ENCODE measurements around the gene OPN4.

Gene OPN4

GRCh38 chr10:86662186-86663045 is 8.1 kb downstream of the OPN4 start:
- DNase-seq (ENCODE audit: low spot score) = no peak

- no peak for DNase-seq (ENCODE audit: low spot score)
Observed at GRCh38 chr10:86663046-86663345, 8.6 kb downstream of the OPN4 start.

- no peak for DNase-seq (ENCODE audit: low spot score)
Observed at GRCh38 chr10:86663576-86664339, 9.4 kb downstream of the OPN4 start.

- DNase-seq (ENCODE audit: low spot score) = no peak
Observed at GRCh38 chr10:86664341-86665217, 10.2 kb downstream of the OPN4 start.

- no peak for DNase-seq (ENCODE audit: low spot score)
Observed at GRCh38 chr10:86665218-86665607, 10.9 kb downstream of the OPN4 start.

GRCh38 chr10:86665868-86666267 is 11.5 kb downstream of the OPN4 start:
- DNase-seq (ENCODE audit: low spot score) = no peak

- DNase-seq (ENCODE audit: low spot score) = no peak
Observed at GRCh38 chr10:86666538-86666937, 12.2 kb downstream of the OPN4 start.

- no peak for DNase-seq (ENCODE audit: low spot score)
Observed at GRCh38 chr10:86667421-86668181, 13.3 kb downstream of the OPN4 start.

- no peak for DNase-seq (ENCODE audit: low spot score)
Observed at GRCh38 chr10:86668297-86669165, 14.2 kb downstream of the OPN4 start, which contains the start of gene LDB3. Gene LDB3, plus strand, starts transcription at chr10:86668511. Its CDS starts 181 bp downstream, at chr10:86668692.

GRCh38 chr10:86670290-86670811 is 16.0 kb downstream of the OPN4 start:
- DNase-seq (ENCODE audit: low spot score) = no peak

GRCh38 chr10:86670876-86671275 is 16.5 kb downstream of the OPN4 start:
- DNase-seq (ENCODE audit: low spot score) = no peak

- DNase-seq (ENCODE audit: low spot score) = no peak
Observed at GRCh38 chr10:86671419-86671818, 17.1 kb downstream of the OPN4 start.

GRCh38 chr10:86671985-86672710 is 17.8 kb downstream of the OPN4 start:
- DNase-seq (ENCODE audit: low spot score) = peak; percentile 66

GRCh38 chr10:86673216-86673826 is 19.0 kb downstream of the OPN4 start:
- DNase-seq (ENCODE audit: low spot score) = no peak

- no peak for DNase-seq (ENCODE audit: low spot score)
Observed at GRCh38 chr10:86673827-86674581, 19.7 kb downstream of the OPN4 start.

- no peak for DNase-seq (ENCODE audit: low spot score)
Observed at GRCh38 chr10:86674912-86675311, 20.6 kb downstream of the OPN4 start.

GRCh38 chr10:86677374-86677773 is 23.0 kb downstream of the OPN4 start:
- DNase-seq (ENCODE audit: low spot score) = no peak

- DNase-seq (ENCODE audit: low spot score) = no peak
Observed at GRCh38 chr10:86678999-86679792, 24.8 kb downstream of the OPN4 start.

Data from ecto neural progenitor cell (in vitro differentiated cells).